GM19463 (cell line): ENCODE data around the gene SMARCD3.

Experiments
- ATAC-seq: cut with Tn5 transposase; IDR thresholded peaks from one replicate; pipeline ENCODE4 v1.9.1; 2021; ENCODE audit warnings: mild to moderate bottlenecking, moderate library complexity; ENCODE audit not compliant: unreplicated experiment

The SMARCD3 gene

DNA sequence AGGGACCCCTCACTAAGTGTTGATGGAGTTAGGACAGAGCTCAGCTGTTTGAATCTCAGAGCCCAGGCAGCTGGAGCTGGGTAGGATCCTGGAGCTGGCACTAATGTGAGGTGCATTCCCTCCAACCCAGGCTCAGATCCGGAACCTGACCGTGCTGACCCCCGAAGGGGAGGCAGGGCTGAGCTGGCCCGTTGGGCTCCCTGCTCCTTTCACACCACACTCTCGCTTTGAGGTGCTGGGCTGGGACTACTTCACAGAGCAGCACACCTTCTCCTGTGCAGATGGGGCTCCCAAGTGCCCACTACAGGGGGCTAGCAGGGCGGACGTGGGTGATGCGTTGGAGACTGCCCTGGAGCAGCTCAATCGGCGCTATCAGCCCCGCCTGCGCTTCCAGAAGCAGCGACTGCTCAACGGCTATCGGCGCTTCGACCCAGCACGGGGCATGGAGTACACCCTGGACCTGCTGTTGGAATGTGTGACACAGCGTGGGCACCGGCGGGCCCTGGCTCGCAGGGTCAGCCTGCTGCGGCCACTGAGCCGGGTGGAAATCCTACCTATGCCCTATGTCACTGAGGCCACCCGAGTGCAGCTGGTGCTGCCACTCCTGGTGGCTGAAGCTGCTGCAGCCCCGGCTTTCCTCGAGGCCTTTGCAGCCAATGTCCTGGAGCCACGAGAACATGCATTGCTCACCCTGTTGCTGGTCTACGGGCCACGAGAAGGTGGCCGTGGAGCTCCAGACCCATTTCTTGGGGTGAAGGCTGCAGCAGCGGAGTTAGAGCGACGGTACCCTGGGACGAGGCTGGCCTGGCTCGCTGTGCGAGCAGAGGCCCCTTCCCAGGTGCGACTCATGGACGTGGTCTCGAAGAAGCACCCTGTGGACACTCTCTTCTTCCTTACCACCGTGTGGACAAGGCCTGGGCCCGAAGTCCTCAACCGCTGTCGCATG is 11.0 kb downstream of the SMARCD3 start:
- no peak for ATAC-seq

DNA sequence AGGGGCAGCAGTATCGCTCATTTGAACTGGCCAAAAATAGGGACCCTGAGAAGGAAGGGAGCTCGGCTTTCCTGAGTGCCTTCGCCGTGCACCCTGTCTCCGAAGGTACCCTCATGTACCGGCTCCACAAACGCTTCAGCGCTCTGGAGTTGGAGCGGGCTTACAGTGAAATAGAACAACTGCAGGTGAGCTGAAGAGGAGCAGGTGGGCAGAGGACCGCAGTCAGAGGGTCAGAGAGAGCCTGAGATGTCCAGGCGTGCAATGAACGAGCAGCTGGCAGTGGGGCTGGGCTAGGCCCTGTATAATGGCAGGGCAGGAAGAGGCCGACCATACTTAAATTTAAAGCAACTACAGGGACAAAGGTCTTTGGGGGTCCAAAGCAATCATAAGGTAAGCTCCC is 12.1 kb downstream of the SMARCD3 start:
- no peak for ATAC-seq

DNA sequence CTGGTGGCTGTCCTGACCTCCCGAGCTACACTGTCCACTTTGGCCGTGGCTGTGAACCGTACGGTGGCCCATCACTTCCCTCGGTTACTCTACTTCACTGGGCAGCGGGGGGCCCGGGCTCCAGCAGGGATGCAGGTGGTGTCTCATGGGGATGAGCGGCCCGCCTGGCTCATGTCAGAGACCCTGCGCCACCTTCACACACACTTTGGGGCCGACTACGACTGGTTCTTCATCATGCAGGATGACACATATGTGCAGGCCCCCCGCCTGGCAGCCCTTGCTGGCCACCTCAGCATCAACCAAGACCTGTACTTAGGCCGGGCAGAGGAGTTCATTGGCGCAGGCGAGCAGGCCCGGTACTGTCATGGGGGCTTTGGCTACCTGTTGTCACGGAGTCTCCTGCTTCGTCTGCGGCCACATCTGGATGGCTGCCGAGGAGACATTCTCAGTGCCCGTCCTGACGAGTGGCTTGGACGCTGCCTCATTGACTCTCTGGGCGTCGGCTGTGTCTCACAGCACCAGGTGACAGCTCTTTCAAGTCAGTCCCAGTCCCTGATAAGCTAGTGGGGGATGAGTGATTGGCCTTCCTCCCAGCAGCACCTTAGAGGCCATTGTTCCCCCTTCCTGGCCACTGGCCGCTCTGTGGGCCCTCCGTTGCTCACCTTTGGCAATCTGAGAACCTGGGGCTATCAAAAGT is 13.3 kb downstream of the SMARCD3 start:
- ATAC-seq, result no peak

DNA sequence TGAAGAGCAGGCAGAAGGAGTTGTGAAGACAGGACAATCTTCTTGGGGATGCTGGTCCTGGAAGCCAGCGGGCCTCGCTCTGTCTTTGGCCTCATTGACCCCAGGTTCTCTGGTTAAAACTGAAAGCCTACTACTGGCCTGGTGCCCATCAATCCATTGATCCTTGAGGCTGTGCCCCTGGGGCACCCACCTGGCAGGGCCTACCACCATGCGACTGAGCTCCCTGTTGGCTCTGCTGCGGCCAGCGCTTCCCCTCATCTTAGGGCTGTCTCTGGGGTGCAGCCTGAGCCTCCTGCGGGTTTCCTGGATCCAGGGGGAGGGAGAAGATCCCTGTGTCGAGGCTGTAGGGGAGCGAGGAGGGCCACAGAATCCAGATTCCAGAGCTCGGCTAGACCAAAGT is 14.7 kb downstream of the SMARCD3 start:
- ATAC-seq, result no peak

- no peak for ATAC-seq
Measured at GRCh38 chr7:151232917-151233701, 15.4 kb downstream of the SMARCD3 start.

DNA sequence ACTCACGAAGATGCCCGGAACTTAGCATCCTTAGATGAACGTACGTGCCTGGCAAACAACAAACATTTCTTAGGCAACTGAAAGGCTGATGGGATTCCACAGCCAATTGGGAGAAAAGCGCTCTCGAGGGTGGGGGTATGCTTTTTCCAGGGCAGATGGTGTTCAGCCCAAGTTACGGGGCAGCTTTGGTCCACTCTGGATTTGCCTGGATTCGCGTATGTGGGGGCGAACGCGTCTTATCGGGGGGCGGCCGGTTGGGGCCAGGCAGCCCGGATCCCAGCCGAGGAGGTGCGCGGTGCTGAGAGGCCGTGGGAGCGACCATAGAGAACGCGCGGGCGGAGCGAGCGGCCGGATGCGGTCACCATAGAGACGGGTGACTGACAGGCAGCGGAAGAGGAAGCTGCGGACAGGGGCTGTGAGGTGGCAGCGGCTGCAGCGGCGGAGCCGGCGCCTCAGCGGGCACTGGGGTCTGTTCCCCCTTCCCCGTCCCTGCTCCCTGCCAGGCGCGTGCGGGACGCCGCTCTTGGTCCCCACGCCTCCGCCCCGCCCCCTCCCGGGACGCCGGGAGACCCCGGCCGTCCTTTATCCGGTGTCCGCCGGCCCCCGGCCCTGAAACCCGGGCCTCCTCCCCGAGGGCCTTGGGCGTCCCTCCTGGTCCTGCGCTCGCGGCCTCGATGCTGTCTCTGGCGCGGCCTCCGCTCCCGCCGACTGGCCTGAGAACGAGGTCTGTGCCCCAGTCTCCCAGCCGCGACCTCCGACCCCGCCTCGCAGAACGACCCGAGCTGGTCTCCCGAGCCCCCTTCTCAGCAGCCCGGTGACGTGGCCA is 16.2 kb downstream of the SMARCD3 start, which contains the start of gene CHPF2:
TSS of gene CHPF2 (plus strand) at position 393 of the 826 bp plus-strand sequence. CDS start 1,529 bp downstream, outside the sequence.
- ATAC-seq, result peak; percentile 99

- ATAC-seq, result no peak
Measured at GRCh38 chr7:151231080-151231479, 17.4 kb downstream of the SMARCD3 start.

DNA sequence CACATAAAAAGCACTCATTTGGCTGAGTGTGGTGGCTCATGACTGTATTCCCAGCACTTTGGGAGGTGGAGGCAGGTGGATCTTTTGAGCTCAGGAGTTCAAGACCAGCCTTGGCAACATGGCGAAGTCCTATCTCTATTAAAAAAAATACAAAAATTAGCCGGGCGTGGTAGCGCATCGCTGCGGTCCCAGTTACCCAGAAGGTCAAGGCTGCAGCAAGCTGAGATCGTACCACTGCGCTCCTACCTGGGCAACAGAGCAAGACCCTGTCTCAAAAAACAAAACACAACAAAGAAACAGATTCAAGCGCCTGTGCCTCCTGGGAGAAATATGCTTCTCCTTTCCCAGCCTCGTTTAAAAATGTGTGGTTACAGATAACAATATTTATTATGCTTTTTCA is 19.2 kb downstream of the SMARCD3 start:
- ATAC-seq, result no peak

- no peak for ATAC-seq
Measured at GRCh38 chr7:151228024-151228866, 20.2 kb downstream of the SMARCD3 start.

GRCh38 chr7:151226875-151227782 is 21.4 kb downstream of the SMARCD3 start, which contains the start of gene ABCF2:
TSS of gene ABCF2 (minus strand) at chr7:151227205. CDS start at chr7:151226458, 747 bp downstream.
- ATAC-seq, result peak; percentile 99

GRCh38 chr7:151226560-151226874 is 22.0 kb downstream of the SMARCD3 start:
- no peak for ATAC-seq

DNA sequence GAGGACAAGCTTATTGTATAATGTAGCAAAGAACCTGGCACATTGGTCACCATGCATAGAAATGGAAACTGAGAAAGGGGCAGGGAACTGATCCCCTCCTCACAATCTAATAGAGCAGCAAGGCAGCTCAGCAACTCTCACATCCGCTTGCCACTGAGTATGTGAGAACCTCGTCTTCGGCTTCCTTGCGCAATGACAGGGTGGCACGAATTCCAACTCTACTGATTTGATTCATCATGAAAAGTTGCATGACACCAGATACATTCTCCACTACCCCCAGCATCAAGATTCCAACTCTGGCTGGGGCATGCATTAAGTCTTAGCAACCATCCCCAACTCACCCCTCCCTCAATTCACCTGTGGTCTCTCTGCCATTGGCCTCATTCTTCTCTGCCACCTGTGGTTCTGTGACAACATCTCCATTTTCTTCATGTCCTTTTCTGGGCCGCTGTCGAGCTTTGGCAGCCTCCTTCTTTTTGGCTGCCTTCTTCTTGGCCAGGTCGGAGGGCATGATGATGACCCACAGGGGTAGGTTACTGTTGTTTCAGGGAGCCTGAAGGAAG is 22.5 kb downstream of the SMARCD3 start:
- ATAC-seq, result no peak

GRCh38 chr7:151223728-151224127 is 24.8 kb downstream of the SMARCD3 start:
- no peak for ATAC-seq

DNA sequence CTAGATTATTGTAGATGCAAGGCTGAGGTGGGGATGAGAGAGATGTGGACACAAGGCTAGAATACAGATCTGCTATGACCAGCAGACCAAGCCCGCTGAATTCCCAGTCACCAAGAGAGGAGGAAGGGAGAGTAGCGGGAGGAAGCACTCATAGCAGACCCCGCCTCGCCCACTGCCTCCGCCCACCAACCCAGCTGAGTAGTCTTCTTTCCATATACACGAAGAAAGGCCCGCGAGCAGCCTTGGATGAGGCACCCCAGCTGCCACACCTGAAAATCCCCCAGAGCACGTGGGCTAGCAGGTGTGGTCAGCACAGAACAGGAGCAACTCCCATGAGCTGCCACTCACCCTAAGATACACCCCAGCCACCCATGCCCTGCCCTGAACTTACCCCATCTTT is 30.3 kb downstream of the SMARCD3 start:
- no peak for ATAC-seq

DNA sequence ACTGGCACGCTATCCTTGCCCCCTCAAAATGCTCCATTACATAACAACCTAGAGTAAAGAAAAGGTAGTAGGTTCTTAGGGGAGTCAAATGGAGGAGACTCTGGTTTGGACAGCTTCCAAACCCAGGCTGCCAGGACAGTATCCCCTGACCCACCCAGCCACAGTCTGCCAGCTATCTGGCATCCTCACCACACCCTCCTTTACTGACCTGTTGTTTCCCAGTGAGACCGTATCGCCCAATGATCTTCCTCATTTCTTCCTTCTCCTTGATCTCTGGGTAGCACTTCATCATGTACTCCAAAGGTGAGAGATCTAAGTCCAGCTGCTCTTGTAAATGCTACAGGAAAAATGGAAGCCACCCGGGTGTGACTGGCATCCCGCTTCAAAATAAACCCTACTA is 33.1 kb downstream of the SMARCD3 start:
- ATAC-seq, result no peak

- no peak for ATAC-seq
Measured at GRCh38 chr7:151213826-151214225, 34.7 kb downstream of the SMARCD3 start.

DNA sequence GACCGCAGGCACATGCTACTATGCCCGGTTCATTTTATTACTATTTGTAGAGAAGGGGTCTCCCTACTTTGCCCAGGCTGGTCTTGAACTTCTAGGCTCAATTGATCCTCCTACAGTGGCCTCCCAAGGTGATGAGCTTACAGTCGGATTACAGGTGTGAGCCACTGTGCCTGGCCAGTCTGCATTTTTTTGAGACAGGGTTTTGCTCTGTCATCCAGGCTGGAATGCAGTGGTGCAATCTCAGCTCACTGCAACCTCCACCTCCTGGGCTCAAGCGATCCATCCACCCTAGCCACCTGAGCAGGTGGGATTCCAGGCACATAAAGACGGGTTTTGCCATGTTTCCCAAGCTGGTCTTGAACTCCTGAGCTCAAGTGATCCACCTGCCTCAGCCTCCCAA is 35.9 kb downstream of the SMARCD3 start:
- no peak for ATAC-seq

GRCh38 chr7:151211155-151211772 is 37.2 kb downstream of the SMARCD3 start:
- no peak for ATAC-seq
